K562 treated with DMSO at 1 percent for 12 hours (cell line): ENCODE data around the gene COQ2. TPM values are rescaled to one million over a fixed set of nuclear protein-coding genes. Genes with fewer than 3 reads are reported as not detected.

Source experiments
- total RNA-seq: library from RNA; unstranded; fragments of 300-600 nt; gene quantifications from 2 replicates; pipeline ENCODE4 v1.2.3, GENCODE V29; 2022; ENCODE audit not compliant: insufficient read depth

The COQ2 gene
- total RNA-seq, result 5.6 and 8.9 TPM in 2 replicates

GRCh38 chr4:83284193-83285054 is at the start of gene COQ2:
Gene COQ2 (minus strand): TSS chr4:83284798. CDS start chr4:83284764, 34 bp downstream.

Other genes starting within 250 kb of the COQ2 start
- 33.9 and 52.6 TPM in 2 replicates for gene COPS4, start 249.6 kb downstream of the COQ2 start, total RNA-seq
- not detected in 2 replicates for gene PLAC8, start 170.1 kb downstream of the COQ2 start, total RNA-seq
- gene HPSE, start 50.0 kb upstream of the COQ2 start, total RNA-seq, result 0.27 and 0.83 TPM in 2 replicates
- gene HELQ, start 171.0 kb upstream of the COQ2 start, total RNA-seq, result 7.0 and 13.2 TPM in 2 replicates
- gene MRPS18C, start 171.3 kb upstream of the COQ2 start, total RNA-seq, result 30.6 and 48.0 TPM in 2 replicates
- 15.5 and 38.6 TPM in 2 replicates for gene ABRAXAS1, start 200.3 kb upstream of the COQ2 start, total RNA-seq